H9 (cell line): ENCODE results near the gene PAM. TPM values are rescaled to one million over a fixed set of nuclear protein-coding genes. Genes with fewer than 3 reads are reported as not detected.

Source experiments
- DNase-seq: peaks from one replicate; pipeline ENCODE4 v3.0.0-alpha.2; 2017
- H2AFZ ChIP-seq: one replicate; pipeline ENCODE4 v1.6.1; 2013; ENCODE audit warnings: mild to moderate bottlenecking, low read length, control low read depth, moderate library complexity
- H2AK5ac ChIP-seq: 2 replicates; pipeline ENCODE4 v1.6.1; 2013; ENCODE audit warnings: low read length, control low read depth, mixed read lengths; ENCODE audit not compliant: insufficient read length
- H2BK120ac ChIP-seq: one replicate; pipeline ENCODE4 v1.6.1; 2013; ENCODE audit warnings: low read depth, mild to moderate bottlenecking, low read length, control low read depth, inconsistent platforms; ENCODE audit not compliant: poor library complexity, severe bottlenecking
- H2BK12ac ChIP-seq: 2 replicates; pipeline ENCODE4 v1.6.1; 2013; ENCODE audit warnings: low read length, control low read depth, mixed read lengths, low read depth; ENCODE audit not compliant: insufficient read length
- H2BK15ac ChIP-seq: 2 replicates; pipeline ENCODE4 v1.6.1; 2013; ENCODE audit warnings: low read depth, low read length, control low read depth
- H2BK20ac ChIP-seq: one replicate; pipeline ENCODE4 v1.6.1; 2013; ENCODE audit warnings: low read depth, mild to moderate bottlenecking, low read length, control low read depth, inconsistent platforms; ENCODE audit not compliant: poor library complexity, severe bottlenecking
- H2BK5ac ChIP-seq: 2 replicates; pipeline ENCODE4 v1.6.1; 2013; ENCODE audit warnings: low read length, control low read depth, mixed read lengths; ENCODE audit not compliant: insufficient read length
- H3K14ac ChIP-seq: 2 replicates; pipeline ENCODE4 v1.6.1; 2013; ENCODE audit warnings: low read length, control low read depth; ENCODE audit not compliant: insufficient read depth
- H3K18ac ChIP-seq: 2 replicates; pipeline ENCODE4 v1.6.1; 2013; ENCODE audit warnings: low read depth, mild to moderate bottlenecking, mixed read lengths, low read length, control low read depth; ENCODE audit not compliant: insufficient read length
- H3K23ac ChIP-seq: 2 replicates; pipeline ENCODE4 v1.6.1; 2013; ENCODE audit warnings: low read length, control low read depth, mixed read lengths, low read depth; ENCODE audit not compliant: insufficient read length
- H3K23me2 ChIP-seq: 2 replicates; pipeline ENCODE4 v1.6.1; 2013; ENCODE audit warnings: low read depth, mild to moderate bottlenecking, mixed read lengths, low read length, control low read depth; ENCODE audit not compliant: insufficient read length, poor library complexity, severe bottlenecking
- H3K27ac ChIP-seq: 2 replicates; pipeline ENCODE4 v1.5.1; 2013; ENCODE audit warnings: low read length, control low read depth, mixed read lengths, low read depth; ENCODE audit not compliant: insufficient read length
- H3K27me3 ChIP-seq: 2 replicates; pipeline ENCODE4 v1.6.1; 2013; ENCODE audit warnings: low read length, control low read depth, inconsistent platforms; ENCODE audit not compliant: insufficient read depth
- H3K4ac ChIP-seq: 2 replicates; pipeline ENCODE4 v1.6.1; 2013; ENCODE audit warnings: low read depth, mild to moderate bottlenecking, control low read depth, inconsistent platforms, low read length, moderate library complexity
- H3K4me1 ChIP-seq: 2 replicates; pipeline ENCODE4 v1.6.1; 2013; ENCODE audit warnings: low read length, control low read depth, inconsistent platforms; ENCODE audit not compliant: insufficient read depth
- H3K4me2 ChIP-seq: 2 replicates; pipeline ENCODE4 v1.6.1; 2013; ENCODE audit warnings: low read length, control low read depth, mixed read lengths; ENCODE audit not compliant: insufficient read length, insufficient read depth
- H3K56ac ChIP-seq: 2 replicates; pipeline ENCODE4 v1.6.1; 2013; ENCODE audit warnings: low read depth, mild to moderate bottlenecking, mixed read lengths, low read length, control low read depth; ENCODE audit not compliant: insufficient read length
- H3K79me1 ChIP-seq: 2 replicates; pipeline ENCODE4 v1.6.1; 2013; ENCODE audit warnings: low read depth, mild to moderate bottlenecking, moderate library complexity, low read length, control low read depth, inconsistent platforms; ENCODE audit not compliant: insufficient read depth, poor library complexity, severe bottlenecking
- H3K79me2 ChIP-seq: 2 replicates; pipeline ENCODE4 v1.6.1; 2013; ENCODE audit warnings: low read length, control low read depth, inconsistent platforms; ENCODE audit not compliant: insufficient read depth
- H3K9ac ChIP-seq: 2 replicates; pipeline ENCODE4 v1.6.1; 2013; ENCODE audit warnings: low read length, control low read depth, mixed read lengths; ENCODE audit not compliant: insufficient read length; ENCODE audit errors: extremely low read depth
- H3K9me3 ChIP-seq: one replicate; pipeline ENCODE4 v1.6.1; 2013; ENCODE audit warnings: low read depth, low read length, inconsistent platforms; ENCODE audit not compliant: control insufficient read depth
- H3T11ph ChIP-seq: one replicate; pipeline ENCODE4 v1.6.1; 2013; ENCODE audit warnings: mild to moderate bottlenecking, low read length, control low read depth, inconsistent platforms
- H4K20me1 ChIP-seq: one replicate; pipeline ENCODE4 v1.6.1; 2013; ENCODE audit not compliant: control insufficient read depth, insufficient read length, insufficient read depth
- H4K5ac ChIP-seq: 2 replicates; pipeline ENCODE4 v1.6.1; 2013; ENCODE audit warnings: low read depth, mild to moderate bottlenecking, mixed read lengths, low read length, control low read depth; ENCODE audit not compliant: insufficient read length
- H4K8ac ChIP-seq: replicated peaks from 2 replicates; pipeline ENCODE4 v1.6.1; 2013; ENCODE audit warnings: low read length, control low read depth, mixed read lengths, low read depth; ENCODE audit not compliant: insufficient read length
- H4K91ac ChIP-seq: 2 replicates; pipeline ENCODE4 v1.6.1; 2013; ENCODE audit warnings: low read depth, mild to moderate bottlenecking, moderate library complexity, mixed read lengths, low read length, control low read depth; ENCODE audit not compliant: insufficient read length
- H3K27ac Mint-ChIP-seq, 3 experiments: 2 replicates in 2 of 3; 3 replicates in 1 of 3; pipeline ENCODE4 v1.8.0; 2020 to 2021; ENCODE audit warnings: mixed read lengths in 3 of 3, mild to moderate bottlenecking in 1 of 3, moderate library complexity in 1 of 3
- H3K27me3 Mint-ChIP-seq: 2 replicates; pipeline ENCODE4 v1.8.0; 2021; ENCODE audit warnings: low read depth, mild to moderate bottlenecking, moderate library complexity, mixed read lengths
- H3K36me3 Mint-ChIP-seq, 3 experiments: 2 replicates in 2 of 3; 3 replicates in 1 of 3; pipeline ENCODE4 v1.8.0; 2020 to 2021; ENCODE audit warnings: low read depth in 3 of 3, mixed read lengths in 3 of 3; ENCODE audit not compliant: insufficient read depth in 1 of 3
- H3K4me1 Mint-ChIP-seq, 2 experiments: 2 replicates each; pipeline ENCODE4 v1.8.0; 2020; ENCODE audit warnings: mixed read lengths in 2 of 2
- H3K4me3 Mint-ChIP-seq, 2 experiments: 2 replicates in 1 of 2; 3 replicates in 1 of 2; pipeline ENCODE4 v1.8.0; 2020 to 2021; ENCODE audit warnings: mild to moderate bottlenecking in 2 of 2, mixed read lengths in 2 of 2, moderate library complexity in 1 of 2
- H3K9me3 Mint-ChIP-seq, 2 experiments: 2 replicates in 1 of 2; 3 replicates in 1 of 2; pipeline ENCODE4 v1.8.0; 2020; ENCODE audit warnings: mild to moderate bottlenecking in 2 of 2, mixed read lengths in 2 of 2, moderate library complexity in 1 of 2
- CTCF ChIP-seq: fragments of 200-600 bp; sonication (generic); conservative IDR thresholded peaks from 3 replicates; pipeline ENCODE4 v1.8.0; 2021; ENCODE audit warnings: antibody characterized with exemption, mild to moderate bottlenecking
- total RNA-seq: library from RNA; stranded (reverse); gene quantifications from 2 replicates; pipeline ENCODE4 v1.2.1, GENCODE V29; 2021

Gene PAM
- total RNA-seq, 1 experiment from 2014 or later, result 31.5 TPM

GRCh38 chr5:102781359-102781758 lies 26.3 kb downstream of the PAM start:
- peaks cover 4 to 8% of the 10 kb centered on the region in 2 experiments; a peak in 2 of 4 replicates for H3K4me1 Mint-ChIP-seq
- Histone ChIP-seq H3K27ac (no peak overlapping the region), H2AK5ac (no peak overlapping the region), H3K56ac (no peak overlapping the region), H3K27me3 (no peaks in the 10 kb centered on the region; the same call in 1 of the 2 replicates), H4K5ac (no peak overlapping the region), H2BK5ac (no peak overlapping the region), H3K18ac (no peak overlapping the region), H3K79me1 (no peaks in the 10 kb centered on the region), H3K4me1 (no peaks in the 10 kb centered on the region), H3K4me2 (no peak overlapping the region), H3K9me3 (no peaks in the 10 kb centered on the region), H4K8ac (no peak overlapping the region), H2AFZ (no peak overlapping the region), H3K79me2 (no peaks in the 10 kb centered on the region), H2BK20ac (no peak overlapping the region), H2BK120ac (no peak overlapping the region), H3K9ac (no peak overlapping the region), H3K23ac (no peak overlapping the region), H2BK15ac (no peak overlapping the region), H4K20me1 (no peaks in the 10 kb centered on the region), H2BK12ac (no peak overlapping the region), H3T11ph (no peak overlapping the region), H3K14ac (no peak overlapping the region), H3K4ac (no peak overlapping the region), H4K91ac (no peak overlapping the region), H3K23me2 (no peaks in the 10 kb centered on the region)
- H3K36me3 Mint-ChIP-seq, result peaks cover 2 to 15% (median 4%) of the 10 kb centered on the region in 3 experiments
- no peak overlapping the region for H3K27ac Mint-ChIP-seq
- H3K27me3 Mint-ChIP-seq, result no peaks in the 10 kb centered on the region
- no peak for DNase-seq
- no peak overlapping the region for H3K4me3 Mint-ChIP-seq
- no peak for TF ChIP-seq CTCF
- H3K9me3 Mint-ChIP-seq, result peaks cover 4 to 6% of the 10 kb centered on the region in 2 experiments
